Esophagus (tissue), 2 donors: ENCODE measurements around the gene SLC26A9. TPM values are rescaled to one million over a fixed set of nuclear protein-coding genes. Genes with fewer than 3 reads are reported as not detected.

Experiments used
- H3K27ac ChIP-seq, 2 donors: one replicate each; pipeline ENCODE4 v1.5.1; 2013; ENCODE audit warnings: low read depth in 2 of 2, mild to moderate bottlenecking in 2 of 2, inconsistent platforms in 1 of 2, low read length in 1 of 2, moderate library complexity in 1 of 2
- H3K27me3 ChIP-seq, 2 donors: one replicate each; pipeline ENCODE4 v1.6.1; 2013; ENCODE audit warnings: low read length in 2 of 2, control low read depth in 1 of 2, mild to moderate bottlenecking in 1 of 2; ENCODE audit not compliant: insufficient read depth in 2 of 2, control insufficient read depth in 1 of 2
- H3K36me3 ChIP-seq, 2 donors: one replicate each; pipeline ENCODE4 v1.6.1; 2013; ENCODE audit warnings: low read length in 1 of 2; ENCODE audit not compliant: control insufficient read depth in 2 of 2, insufficient read depth in 2 of 2
- H3K4me1 ChIP-seq, 2 donors: one replicate each; pipeline ENCODE4 v1.6.1; 2013; ENCODE audit warnings: low read length in 1 of 2; ENCODE audit not compliant: control insufficient read depth in 2 of 2, insufficient read depth in 2 of 2
- H3K4me3 ChIP-seq, 2 donors: one replicate each; pipeline ENCODE4 v1.5.1; 2013; ENCODE audit warnings: low read length in 2 of 2, mild to moderate bottlenecking in 2 of 2, low read depth in 1 of 2, moderate library complexity in 1 of 2
- H3K9me3 ChIP-seq, 2 donors: one replicate each; pipeline ENCODE4 v1.6.1; 2013; ENCODE audit warnings: mild to moderate bottlenecking in 2 of 2, low read depth in 1 of 2, low read length in 1 of 2, moderate library complexity in 1 of 2; ENCODE audit not compliant: control insufficient read depth in 2 of 2, insufficient read depth in 1 of 2
- WGBS, 2 donors: extraction: QIAGEN DNeasy Blood & Tissue Kit; methylation state at CpG; one replicate each; pipeline ENCODE4 v1.1.7; 2013; 5-methylcytosine and 5-hydroxymethylcytosine counted together
- polyA plus RNA-seq, 2 donors: library from polyadenylated mRNA; stranded (reverse); fragments of 200-250 nt; gene quantifications; one replicate each; pipeline ENCODE4 v1.2.3, GENCODE V29; 2013
- donor health status: healthy with polysubstance abuse.
- donor health status: Bipolar disorder and iron deficiency.

The SLC26A9 gene
- polyA plus RNA-seq, 2 donors: 0.96 to 1.5 TPM

DNA sequence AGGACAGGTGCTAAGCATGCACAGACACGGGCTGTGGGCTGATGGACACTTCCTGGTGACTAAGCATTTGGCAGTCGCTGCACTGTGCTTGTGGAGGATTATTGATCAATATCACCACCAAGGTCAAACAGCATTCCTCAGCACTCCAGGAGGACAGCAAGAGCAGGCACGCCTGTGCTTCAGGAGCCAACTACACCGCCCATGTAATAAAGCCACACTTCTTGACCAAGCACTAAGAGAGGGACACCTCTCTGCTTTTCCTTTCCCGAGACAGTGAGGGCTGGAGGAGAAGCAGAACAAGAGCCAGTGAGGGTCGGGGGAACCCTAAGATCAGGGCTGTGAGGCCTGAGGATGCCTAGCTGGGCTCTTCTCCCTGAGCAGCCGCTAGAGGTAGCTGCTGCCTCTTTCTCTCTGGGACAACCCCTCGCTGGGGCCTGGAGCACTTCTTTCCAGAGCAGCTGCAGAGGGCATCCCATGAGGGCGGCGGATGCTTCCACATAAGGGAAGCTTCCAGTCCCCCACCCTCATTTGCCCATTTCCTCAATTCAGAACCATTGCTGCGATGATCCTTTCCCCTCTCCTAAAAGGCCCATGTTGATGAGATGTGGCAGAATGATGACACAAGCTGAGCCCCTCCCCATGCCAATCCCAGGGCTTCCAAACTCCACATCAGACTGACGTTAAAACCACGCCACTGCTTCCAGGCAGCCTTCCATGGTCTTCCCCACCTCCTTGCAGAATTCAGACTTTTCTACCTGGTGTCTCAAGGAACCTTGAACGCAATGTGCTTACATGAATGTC lies 40.9 kb upstream of the SLC26A9 start:
- Histone ChIP-seq H3K4me1 (peaks cover 0 to 15% of the 10 kb centered on the region in 2 donors), H3K27me3 (no peaks in the 10 kb centered on the region), H3K27ac (peak overlapping the region; percentile 47 to 75), H3K36me3 (peaks cover 0 to 5% of the 10 kb centered on the region in 2 donors), H3K4me3 (no peak overlapping the region), H3K9me3 (no peaks in the 10 kb centered on the region)
- 27 to 37% methylated on average over 14 of the region's 14 CpGs for WGBS, 2 donors

GRCh38 chr1:205981257-205981656 lies 38.0 kb upstream of the SLC26A9 start:
- H3K4me1 ChIP-seq: peaks cover 0 to 15% of the 10 kb centered on the region in 2 donors
- no peaks in the 10 kb centered on the region for H3K9me3 ChIP-seq
- no peak overlapping the region for H3K4me3 ChIP-seq
- H3K27ac ChIP-seq: no peak overlapping the region
- H3K27me3 ChIP-seq: no peaks in the 10 kb centered on the region
- WGBS, 2 donors: 95% methylated on average over 1 of the region's 1 CpG
- H3K36me3 ChIP-seq: peaks cover 0 to 5% of the 10 kb centered on the region in 2 donors

DNA sequence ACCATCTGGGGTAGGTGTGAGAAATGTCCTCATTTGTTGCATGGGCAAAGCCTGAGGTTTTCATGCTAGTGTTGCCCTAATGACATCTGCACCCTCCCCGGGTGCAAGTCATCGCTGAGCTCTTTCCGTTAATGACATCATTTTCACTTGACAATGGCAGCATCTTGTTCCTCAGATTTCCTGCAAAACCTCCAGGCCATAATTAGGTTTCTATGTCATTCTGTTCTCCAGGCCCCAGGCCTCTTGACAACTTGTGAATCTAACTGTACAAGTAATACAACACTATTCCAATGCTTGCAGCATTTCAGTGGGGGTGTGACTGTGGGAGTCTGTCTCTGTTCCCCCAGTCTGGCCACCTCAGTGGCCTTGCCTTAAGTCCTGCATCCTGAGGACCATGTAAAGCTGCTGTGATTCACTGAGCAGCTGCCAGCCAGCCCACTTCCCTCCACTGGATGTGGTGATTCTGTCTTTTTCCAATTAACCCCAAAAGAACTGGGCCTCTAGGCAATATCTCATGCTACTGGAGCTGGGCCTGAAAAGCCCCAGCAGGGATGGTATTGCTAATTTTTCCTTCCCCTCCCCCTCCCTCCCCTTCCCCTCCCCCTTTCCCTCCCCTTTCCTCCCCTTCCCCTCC lies 37.1 kb upstream of the SLC26A9 start:
- H3K27me3 ChIP-seq: no peaks in the 10 kb centered on the region
- 63 to 69% methylated on average over 3 of the region's 3 CpGs for WGBS, 2 donors
- peaks cover 0 to 22% of the 10 kb centered on the region in 2 donors for H3K4me1 ChIP-seq
- peaks cover 0 to 5% of the 10 kb centered on the region in 2 donors for H3K36me3 ChIP-seq
- no peak overlapping the region for H3K27ac ChIP-seq
- no peaks in the 10 kb centered on the region for H3K9me3 ChIP-seq
- no peak overlapping the region for H3K4me3 ChIP-seq

DNA sequence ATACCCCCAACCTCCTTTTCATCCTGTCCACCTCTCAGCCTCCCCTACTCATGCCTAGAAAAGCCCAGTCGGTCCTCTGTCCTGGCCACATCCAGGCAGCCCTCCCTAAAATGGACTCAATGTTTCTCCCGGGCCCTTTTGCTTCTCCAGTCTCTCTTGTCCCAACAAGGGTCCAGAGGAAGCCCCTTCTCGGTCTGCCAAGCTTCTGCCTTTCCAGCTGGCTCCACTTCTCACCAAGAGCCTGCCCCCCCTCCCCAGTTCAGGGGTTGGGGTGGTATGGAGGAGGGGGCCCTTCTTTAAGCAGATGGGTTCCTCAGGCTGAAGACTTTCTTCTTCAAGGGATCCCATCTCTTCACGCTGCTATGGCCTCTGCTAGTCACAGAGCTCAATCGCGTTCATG lies 36.0 kb upstream of the SLC26A9 start:
- Histone ChIP-seq H3K27me3 (no peaks in the 10 kb centered on the region), H3K4me3 (no peak overlapping the region), H3K36me3 (peaks cover 0 to 5% of the 10 kb centered on the region in 2 donors), H3K27ac (no peak overlapping the region), H3K9me3 (peaks cover 0 to 6% of the 10 kb centered on the region in 2 donors), H3K4me1 (peaks cover 0 to 20% of the 10 kb centered on the region in 2 donors)
- WGBS, 2 donors: 78 to 84% methylated on average over 6 of the region's 6 CpGs

- H3K36me3 ChIP-seq: peaks cover 0 to 5% of the 10 kb centered on the region in 2 donors
These were observed 35.4 kb upstream of the SLC26A9 start for GRCh38 chr1:205978676-205979075.

DNA sequence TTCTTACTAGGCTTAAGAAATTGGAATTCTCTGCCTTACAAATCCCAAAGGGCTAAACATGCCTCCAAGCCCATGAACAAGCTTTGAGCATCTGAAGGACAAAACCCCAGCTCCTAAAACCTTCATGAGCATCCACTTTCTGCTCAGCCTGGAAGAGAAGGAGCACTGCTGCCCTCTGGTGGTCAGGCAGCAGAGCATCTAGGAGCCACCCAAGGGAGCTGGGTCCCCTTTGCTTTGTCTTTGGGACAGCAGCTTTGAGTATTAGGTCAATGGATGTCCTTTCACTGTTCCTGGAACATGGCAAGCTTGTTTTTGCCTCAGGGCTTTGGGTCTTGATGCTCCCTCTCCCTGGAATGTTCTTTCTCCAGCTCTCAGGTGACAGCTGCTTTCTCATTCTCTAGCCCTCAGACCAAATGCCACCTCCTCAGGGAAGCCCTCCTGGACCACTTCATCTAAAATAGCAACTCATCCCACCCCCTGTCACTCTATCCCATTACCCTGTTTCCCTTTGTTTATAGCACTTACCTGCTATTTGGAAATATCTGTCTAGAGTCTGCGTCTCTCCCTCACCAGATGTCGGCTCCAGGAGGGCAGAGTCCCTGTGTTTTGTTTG lies 34.3 kb upstream of the SLC26A9 start:
- H3K4me1 ChIP-seq: peaks cover 0 to 18% of the 10 kb centered on the region in 2 donors
- H3K27ac ChIP-seq: no peak overlapping the region
- H3K27me3 ChIP-seq: no peaks in the 10 kb centered on the region
- peaks cover 0 to 5% of the 10 kb centered on the region in 2 donors for H3K36me3 ChIP-seq
- H3K9me3 ChIP-seq: peaks cover 0 to 16% of the 10 kb centered on the region in 2 donors
- no peak overlapping the region for H3K4me3 ChIP-seq
- 92 to 94% methylated on average over 2 of the region's 2 CpGs for WGBS, 2 donors

More at GRCh38 chr1:205978676-205979075, 35.4 kb upstream of the SLC26A9 start:
- H3K4me1 ChIP-seq: peaks cover 0 to 14% of the 10 kb centered on the region in 2 donors
- H3K9me3 ChIP-seq: peaks cover 0 to 11% of the 10 kb centered on the region in 2 donors
- no peaks in the 10 kb centered on the region for H3K27me3 ChIP-seq
- 83% methylated on average over 7 of the region's 7 CpGs for WGBS, 2 donors
- H3K27ac ChIP-seq: no peak overlapping the region
- H3K4me3 ChIP-seq: no peak overlapping the region

DNA sequence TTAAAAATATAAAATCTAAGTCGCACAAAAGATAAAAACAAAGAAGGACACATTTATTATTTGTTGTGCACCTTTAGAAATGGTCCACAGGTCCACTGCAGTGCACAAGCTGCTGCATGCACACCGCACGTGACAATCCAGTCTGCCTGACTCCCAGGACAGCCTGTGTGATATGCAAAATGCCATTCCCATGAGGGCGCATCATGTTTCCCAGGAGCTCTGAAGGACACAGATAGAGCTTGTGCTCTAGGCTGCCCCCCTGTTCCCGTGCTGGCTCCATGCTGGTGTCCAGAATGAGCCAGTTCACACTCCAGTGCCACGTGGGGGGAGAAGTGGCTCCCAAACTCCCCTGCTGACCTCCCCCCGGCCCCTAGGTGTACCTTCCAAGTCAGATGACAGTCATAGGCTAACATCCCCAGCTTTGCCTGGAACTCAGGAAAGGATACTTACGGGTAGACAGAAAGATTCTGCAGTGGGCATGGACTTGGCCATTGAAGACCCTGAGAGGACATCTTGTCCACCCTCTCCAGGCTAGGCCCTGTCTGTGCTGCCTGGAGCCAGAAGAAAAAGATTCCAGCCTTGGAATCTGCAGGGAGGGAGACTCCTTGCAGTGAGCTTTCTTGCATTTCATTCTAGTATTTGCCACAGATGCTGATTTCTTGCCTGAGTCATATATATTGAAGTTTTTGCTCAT lies 33.6 kb upstream of the SLC26A9 start:
- Histone ChIP-seq H3K9me3 (peaks cover 0 to 17% of the 10 kb centered on the region in 2 donors), H3K4me3 (no peak overlapping the region), H3K27me3 (no peaks in the 10 kb centered on the region), H3K4me1 (peaks cover 0 to 18% of the 10 kb centered on the region in 2 donors), H3K27ac (no peak overlapping the region), H3K36me3 (peaks cover 0 to 5% of the 10 kb centered on the region in 2 donors)
- WGBS, 2 donors: 58 to 59% methylated on average over 8 of the region's 8 CpGs

GRCh38 chr1:205976036-205976435 lies 32.8 kb upstream of the SLC26A9 start:
- Histone ChIP-seq H3K4me3 (no peak overlapping the region), H3K9me3 (peaks cover 0 to 17% of the 10 kb centered on the region in 2 donors), H3K27ac (no peak overlapping the region), H3K36me3 (peaks cover 0 to 5% of the 10 kb centered on the region in 2 donors), H3K4me1 (peaks cover 0 to 18% of the 10 kb centered on the region in 2 donors), H3K27me3 (no peaks in the 10 kb centered on the region)
- 49 to 67% methylated on average over 4 of the region's 4 CpGs for whole genome bisulfite sequencing, 2 donors

DNA sequence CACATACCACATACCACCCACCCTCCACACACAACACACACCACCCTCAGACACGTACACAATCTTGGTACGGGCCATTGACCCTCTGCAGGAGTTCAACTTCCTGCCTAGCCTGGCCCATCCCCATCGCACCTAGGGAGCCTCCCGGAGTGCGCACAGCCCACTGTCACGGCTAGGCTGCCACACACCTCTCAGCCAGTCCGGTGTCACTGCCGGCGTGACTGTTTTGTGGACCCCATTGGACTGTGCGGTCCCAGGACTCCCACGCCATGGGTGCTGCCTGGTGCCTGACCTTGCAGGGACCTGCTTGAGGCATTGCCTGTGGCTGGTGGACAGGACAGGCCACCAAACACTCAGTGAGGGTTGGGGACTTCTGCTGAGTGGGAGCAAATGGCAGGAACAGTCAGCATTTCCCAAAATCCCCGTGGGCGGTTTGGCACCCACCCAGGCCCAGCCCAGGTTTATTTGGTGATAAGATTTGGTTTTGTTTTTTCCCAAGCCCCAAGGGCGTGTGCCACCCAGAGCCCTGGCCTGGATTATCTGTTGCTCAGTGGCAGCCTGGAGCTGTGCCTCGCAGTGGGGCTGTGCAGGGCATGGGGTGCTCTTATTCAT lies 32.2 kb upstream of the SLC26A9 start:
- WGBS, 2 donors: 49 to 64% methylated on average over 15 of the region's 15 CpGs
- Histone ChIP-seq H3K9me3 (peaks cover 0 to 17% of the 10 kb centered on the region in 2 donors), H3K4me3 (no peak overlapping the region), H3K27me3 (no peaks in the 10 kb centered on the region), H3K4me1 (peaks cover 0 to 18% of the 10 kb centered on the region in 2 donors), H3K27ac (no peak overlapping the region), H3K36me3 (peaks cover 0 to 5% of the 10 kb centered on the region in 2 donors)
